GM23338 (cell line): ENCODE data around the gene RAB1B.

Experiments
- CREB1 ChIP-seq: fragments of 250-450 bp; sonication (Bioruptor Pico); IDR thresholded peaks from 2 replicates; pipeline ENCODE4 v1.5.0; 2020; ENCODE audit warnings: low read depth, mild to moderate bottlenecking, moderate library complexity
- EZH2 ChIP-seq: fragments of 200-600 bp; sonication (generic); IDR thresholded peaks from one replicate; pipeline ENCODE4 v1.8.0; 2017; ENCODE audit warnings: antibody characterized with exemption, mild to moderate bottlenecking, low read depth; ENCODE audit not compliant: unreplicated experiment
- JUNB ChIP-seq: IDR thresholded peaks from one replicate; pipeline ENCODE4 v1.6.1; 2016; ENCODE audit warnings: antibody characterized with exemption; ENCODE audit not compliant: unreplicated experiment
- POLR2AphosphoS5 ChIP-seq: IDR thresholded peaks from 2 replicates; pipeline ENCODE4 v1.6.1; 2016; ENCODE audit warnings: antibody characterized with exemption, low read depth
- REST ChIP-seq: IDR thresholded peaks from one replicate; pipeline ENCODE4 v1.6.1; 2018; ENCODE audit warnings: antibody characterized with exemption; ENCODE audit not compliant: unreplicated experiment
- ZNF462 ChIP-seq: fragments of 250-450 bp; sonication (Bioruptor Pico); IDR thresholded peaks from 2 replicates; pipeline ENCODE4 v1.5.0; 2020; ENCODE audit warnings: mild to moderate bottlenecking, moderate library complexity
- TF ChIP-seq, protein P1 (sequence below), 2 experiments: fragments of 200-600 bp in 1 of 2; sonication (generic) in 1 of 2; conservative IDR thresholded peaks; 2 replicates each; pipeline versions ENCODE4 v1.5.1 to v1.6.1; 2016 to 2017; ENCODE audit warnings: antibody characterized with exemption in 2 of 2, low read depth in 2 of 2, mild to moderate bottlenecking in 2 of 2, moderate library complexity in 1 of 2

DNA sequence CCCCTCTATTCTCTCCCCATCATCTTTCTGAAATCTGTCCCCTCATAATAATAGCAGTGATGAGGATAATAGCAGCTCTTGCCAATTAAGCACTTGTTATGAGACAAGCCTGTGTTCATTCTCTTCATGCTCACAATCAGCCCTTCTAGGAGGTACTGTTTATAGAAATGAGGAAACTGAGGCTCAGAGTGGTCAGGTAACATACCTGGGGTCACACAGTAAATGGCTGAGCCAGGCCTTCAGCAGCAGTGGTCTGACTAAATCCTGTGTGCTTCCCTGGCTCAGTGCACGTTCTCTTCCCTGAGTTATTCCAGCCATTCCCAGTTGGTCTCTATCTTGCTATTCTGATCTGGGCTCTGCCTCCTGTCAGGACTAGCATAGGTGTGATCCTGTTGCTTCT is 5.8 kb downstream of the RAB1B start:
- TF ChIP-seq ZNF462 (CRISPR knock-in tag): no peak
- TF ChIP-seq, protein P1, sequence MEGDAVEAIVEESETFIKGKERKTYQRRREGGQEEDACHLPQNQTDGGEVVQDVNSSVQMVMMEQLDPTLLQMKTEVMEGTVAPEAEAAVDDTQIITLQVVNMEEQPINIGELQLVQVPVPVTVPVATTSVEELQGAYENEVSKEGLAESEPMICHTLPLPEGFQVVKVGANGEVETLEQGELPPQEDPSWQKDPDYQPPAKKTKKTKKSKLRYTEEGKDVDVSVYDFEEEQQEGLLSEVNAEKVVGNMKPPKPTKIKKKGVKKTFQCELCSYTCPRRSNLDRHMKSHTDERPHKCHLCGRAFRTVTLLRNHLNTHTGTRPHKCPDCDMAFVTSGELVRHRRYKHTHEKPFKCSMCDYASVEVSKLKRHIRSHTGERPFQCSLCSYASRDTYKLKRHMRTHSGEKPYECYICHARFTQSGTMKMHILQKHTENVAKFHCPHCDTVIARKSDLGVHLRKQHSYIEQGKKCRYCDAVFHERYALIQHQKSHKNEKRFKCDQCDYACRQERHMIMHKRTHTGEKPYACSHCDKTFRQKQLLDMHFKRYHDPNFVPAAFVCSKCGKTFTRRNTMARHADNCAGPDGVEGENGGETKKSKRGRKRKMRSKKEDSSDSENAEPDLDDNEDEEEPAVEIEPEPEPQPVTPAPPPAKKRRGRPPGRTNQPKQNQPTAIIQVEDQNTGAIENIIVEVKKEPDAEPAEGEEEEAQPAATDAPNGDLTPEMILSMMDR (conservative IDR thresholded peaks at IDR 0.05; ENCODE audit: low read depth in 2 of 2): no peak
- no peak for TF ChIP-seq EZH2
- TF ChIP-seq JUNB: no peak
- no peak for TF ChIP-seq REST
- no peak for TF ChIP-seq POLR2AphosphoS5
- TF ChIP-seq CREB1: no peak
